Measurements from ENCODE around the gene FGF9. TPM values are rescaled to one million over a fixed set of nuclear protein-coding genes. Genes with fewer than 3 reads are reported as not detected.
A peak's percentile ranks its signal among the peaks of the same experiment; 100 is the strongest.

FGF9 gene
- total and polyA plus RNA-seq, 7 experiments from 2014 or later, result 0.19 to 5.6 (median 2.0) TPM

DNA sequence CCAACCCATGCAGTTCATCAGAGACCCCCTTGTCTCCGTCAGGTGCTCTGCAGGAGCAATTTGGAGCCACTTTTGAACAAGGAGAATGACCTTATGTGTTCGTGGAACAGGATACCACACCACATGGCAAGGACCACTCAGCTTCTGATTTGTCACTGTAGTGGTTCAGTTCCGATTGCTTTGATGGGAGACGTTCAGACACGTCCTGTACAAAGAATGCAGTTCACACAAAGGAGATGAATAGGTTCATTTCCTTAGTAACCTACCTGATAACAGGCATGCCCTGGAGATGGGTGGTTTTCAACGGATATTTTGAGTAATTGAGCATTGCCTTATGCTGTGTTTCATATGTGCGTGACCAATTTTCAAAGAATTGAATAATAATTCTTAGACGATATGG is 17.2 kb downstream of the FGF9 start:
- DNase-seq (no peak), ATAC-seq (no peak)
- CTCF ChIA-PET, result no interaction called here
- peaks cover 0 to 13% (median 7%) of the 10 kb centered on the region in 5 donors for H3K27me3 Mint-ChIP-seq
- intact Hi-C loops (cut with micrococcal nuclease), result no loop called here
- no peaks in the 10 kb centered on the region for H3K36me3 ChIP-seq (ENCODE audit: control insufficient read depth in 2 of 3, insufficient read depth in 3 of 3, low read length in 3 of 3)
- H3K9me3 ChIP-seq (ENCODE audit: control insufficient read depth in 2 of 3, low read length in 3 of 3), result no peaks in the 10 kb centered on the region
- H3K36me3 Mint-ChIP-seq, result peaks cover 0 to 21% (median 4%) of the 10 kb centered on the region in 5 donors
- no peak overlapping the region for H3K27ac Mint-ChIP-seq
- POLR2A ChIA-PET, result no interaction called here
- no peaks in the 10 kb centered on the region for H3K27me3 ChIP-seq (ENCODE audit: control insufficient read depth in 2 of 2, insufficient read depth in 2 of 2, low read length in 2 of 2)
- H3K4me3 ChIP-seq (ENCODE audit: low read length), result no peak overlapping the region
- no peaks in the 10 kb centered on the region for H3K4me1 ChIP-seq (ENCODE audit: control insufficient read depth in 2 of 2, insufficient read depth in 2 of 2, low read length in 2 of 2)
- H3K27ac ChIP-seq (ENCODE audit: low read depth, low read length), result no peak overlapping the region
- peaks cover 0 to 6% (median 0%) of the 10 kb centered on the region in 7 donors for H3K4me1 Mint-ChIP-seq
- no peak overlapping the region for H3K4me3 Mint-ChIP-seq
- peaks cover 0 to 2% (median 0%) of the 10 kb centered on the region in 11 donors for H3K9me3 Mint-ChIP-seq

- H3K36me3 ChIP-seq (ENCODE audit: control insufficient read depth in 2 of 3, insufficient read depth in 3 of 3, low read length in 3 of 3), result no peaks in the 10 kb centered on the region
- no peaks in the 10 kb centered on the region for H3K27me3 ChIP-seq (ENCODE audit: control insufficient read depth in 2 of 2, insufficient read depth in 2 of 2, low read length in 2 of 2)
- Mint-ChIP-seq H3K4me3 (no peak overlapping the region), H3K4me1 (peaks cover 0 to 6% (median 0%) of the 10 kb centered on the region in 7 donors), H3K27ac (no peak overlapping the region), H3K9me3 (peaks cover 0 to 2% (median 0%) of the 10 kb centered on the region in 11 donors), H3K36me3 (peaks cover 0 to 16% (median 4%) of the 10 kb centered on the region in 5 donors), H3K27me3 (peaks cover 7 to 15% (median 10%) of the 10 kb centered on the region in 5 donors)
- POLR2A ChIA-PET, result no interaction called here
- ATAC-seq (no peak), DNase-seq (no peak)
- H3K4me3 ChIP-seq (ENCODE audit: low read length), result no peak overlapping the region
- intact Hi-C loops (cut with micrococcal nuclease), result no loop called here
- H3K27ac ChIP-seq (ENCODE audit: low read depth, low read length), result no peak overlapping the region
- CTCF ChIA-PET, result no interaction called here
- H3K4me1 ChIP-seq (ENCODE audit: control insufficient read depth in 2 of 2, insufficient read depth in 2 of 2, low read length in 2 of 2), result no peaks in the 10 kb centered on the region
- H3K9me3 ChIP-seq (ENCODE audit: control insufficient read depth in 2 of 3, low read length in 3 of 3), result no peaks in the 10 kb centered on the region
Measured at GRCh38 chr13:21689097-21689496, 18.2 kb downstream of the FGF9 start.

DNA sequence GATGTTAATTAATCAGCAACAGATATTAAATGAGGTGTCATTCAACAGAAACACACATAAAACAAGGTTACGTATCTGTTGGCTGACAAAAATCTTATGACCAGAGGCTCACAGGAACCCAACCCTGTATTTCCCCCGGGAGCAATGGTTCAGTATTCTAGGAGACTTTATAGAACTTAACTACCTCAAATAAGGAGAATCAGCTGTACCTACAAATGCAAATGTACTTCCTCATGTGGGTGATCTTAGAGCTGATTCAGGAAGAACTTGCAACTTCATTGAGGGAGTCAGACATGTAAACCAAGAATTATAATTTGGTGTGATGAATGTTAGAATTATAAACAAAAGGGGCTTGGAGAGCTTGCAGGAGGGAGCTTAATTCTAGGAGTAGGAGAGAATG is 20.1 kb downstream of the FGF9 start:
- H3K27ac Mint-ChIP-seq, result no peak overlapping the region
- H3K9me3 Mint-ChIP-seq, result peaks cover 0 to 2% (median 0%) of the 10 kb centered on the region in 11 donors
- H3K27me3 Mint-ChIP-seq, result peaks cover 7 to 15% (median 8%) of the 10 kb centered on the region in 5 donors
- peaks cover 0 to 6% (median 0%) of the 10 kb centered on the region in 7 donors for H3K4me1 Mint-ChIP-seq
- no peaks in the 10 kb centered on the region for H3K9me3 ChIP-seq (ENCODE audit: control insufficient read depth in 2 of 3, low read length in 3 of 3)
- intact Hi-C loops (cut with micrococcal nuclease), result no loop called here
- H3K27me3 ChIP-seq (ENCODE audit: control insufficient read depth in 2 of 2, insufficient read depth in 2 of 2, low read length in 2 of 2), result no peaks in the 10 kb centered on the region
- no peak overlapping the region for H3K4me3 ChIP-seq (ENCODE audit: low read length)
- ATAC-seq, result no peak
- H3K36me3 ChIP-seq (ENCODE audit: control insufficient read depth in 2 of 3, insufficient read depth in 3 of 3, low read length in 3 of 3), result no peaks in the 10 kb centered on the region
- ChIA-PET CTCF (no interaction called here), POLR2A (no interaction called here)
- H3K4me3 Mint-ChIP-seq, result no peak overlapping the region
- no peaks in the 10 kb centered on the region for H3K4me1 ChIP-seq (ENCODE audit: control insufficient read depth in 2 of 2, insufficient read depth in 2 of 2, low read length in 2 of 2)
- DNase-seq, result no peak
- peaks cover 0 to 9% (median 4%) of the 10 kb centered on the region in 5 donors for H3K36me3 Mint-ChIP-seq
- no peak overlapping the region for H3K27ac ChIP-seq (ENCODE audit: low read depth, low read length)

DNA sequence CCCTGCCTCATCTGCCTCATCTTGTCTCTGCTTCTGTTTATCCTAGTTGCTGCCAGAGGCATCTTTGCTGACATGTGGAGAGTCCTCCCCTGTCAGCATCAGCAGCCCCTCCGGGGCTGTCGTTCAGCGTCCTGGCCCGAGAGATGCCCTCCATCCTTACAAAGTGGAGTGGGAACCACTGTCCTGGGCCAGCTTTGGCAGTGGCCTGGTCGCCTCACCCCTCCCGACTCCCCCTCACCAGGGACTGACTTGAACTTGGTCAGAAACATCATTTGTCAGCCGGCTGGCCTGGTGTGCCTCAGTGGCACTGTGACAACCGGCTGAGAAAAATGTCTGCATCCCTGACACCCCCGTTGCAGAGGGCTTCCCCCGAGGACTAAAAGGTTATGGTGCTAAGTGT is 20.6 kb downstream of the FGF9 start:
- no peak for ATAC-seq
- peaks cover 0 to 2% (median 0%) of the 10 kb centered on the region in 11 donors for H3K9me3 Mint-ChIP-seq
- Histone ChIP-seq H3K27me3 (ENCODE audit: control insufficient read depth in 2 of 2, insufficient read depth in 2 of 2, low read length in 2 of 2) (no peaks in the 10 kb centered on the region), H3K9me3 (ENCODE audit: control insufficient read depth in 2 of 3, low read length in 3 of 3) (no peaks in the 10 kb centered on the region), H3K36me3 (ENCODE audit: control insufficient read depth in 2 of 3, insufficient read depth in 3 of 3, low read length in 3 of 3) (no peaks in the 10 kb centered on the region), H3K4me1 (ENCODE audit: control insufficient read depth in 2 of 2, insufficient read depth in 2 of 2, low read length in 2 of 2) (no peaks in the 10 kb centered on the region), H3K4me3 (ENCODE audit: low read length) (no peak overlapping the region), H3K27ac (ENCODE audit: low read depth, low read length) (no peak overlapping the region)
- no peak overlapping the region for H3K27ac Mint-ChIP-seq
- POLR2A ChIA-PET, result no interaction called here
- intact Hi-C loops (cut with micrococcal nuclease), result no loop called here
- H3K27me3 Mint-ChIP-seq, result peaks cover 7 to 15% (median 8%) of the 10 kb centered on the region in 5 donors
- peaks cover 0 to 9% (median 4%) of the 10 kb centered on the region in 5 donors for H3K36me3 Mint-ChIP-seq
- no peak for DNase-seq
- H3K4me3 Mint-ChIP-seq, result no peak overlapping the region
- CTCF ChIA-PET, result no interaction called here
- peaks cover 0 to 6% (median 0%) of the 10 kb centered on the region in 7 donors for H3K4me1 Mint-ChIP-seq

DNA sequence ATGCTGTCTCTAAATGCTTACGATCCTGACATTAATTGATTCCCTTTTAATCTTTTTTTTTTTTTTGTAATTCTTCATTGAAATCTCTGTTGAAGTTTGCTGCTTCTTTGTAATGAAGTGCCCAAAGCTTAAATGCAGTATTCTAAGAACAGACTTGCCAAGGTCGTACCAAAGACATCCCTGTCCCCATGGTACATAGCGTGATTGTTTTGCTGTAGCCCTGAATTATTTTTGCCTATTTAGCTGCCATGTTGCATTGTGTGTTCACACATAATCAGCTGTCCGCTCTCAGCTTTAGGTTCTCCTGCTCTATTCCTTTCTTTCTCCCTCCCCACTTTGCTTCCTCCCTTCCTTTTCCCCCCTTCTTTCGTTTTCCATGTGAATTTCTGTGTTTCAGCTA is 21.1 kb downstream of the FGF9 start:
- Mint-ChIP-seq H3K27ac (no peak overlapping the region), H3K9me3 (peaks cover 0 to 2% (median 0%) of the 10 kb centered on the region in 11 donors), H3K36me3 (peaks cover 0 to 9% (median 4%) of the 10 kb centered on the region in 5 donors), H3K4me1 (peaks cover 0 to 1% (median 0%) of the 10 kb centered on the region in 7 donors), H3K27me3 (peaks cover 7 to 15% (median 8%) of the 10 kb centered on the region in 5 donors), H3K4me3 (no peak overlapping the region)
- DNase-seq (no peak), ATAC-seq (no peak)
- Histone ChIP-seq H3K4me3 (ENCODE audit: low read length) (no peak overlapping the region), H3K4me1 (ENCODE audit: control insufficient read depth in 2 of 2, insufficient read depth in 2 of 2, low read length in 2 of 2) (no peaks in the 10 kb centered on the region), H3K36me3 (ENCODE audit: control insufficient read depth in 2 of 3, insufficient read depth in 3 of 3, low read length in 3 of 3) (no peaks in the 10 kb centered on the region), H3K9me3 (ENCODE audit: control insufficient read depth in 2 of 3, low read length in 3 of 3) (no peaks in the 10 kb centered on the region), H3K27ac (ENCODE audit: low read depth, low read length) (no peak overlapping the region), H3K27me3 (ENCODE audit: control insufficient read depth in 2 of 2, insufficient read depth in 2 of 2, low read length in 2 of 2) (no peaks in the 10 kb centered on the region)
- ChIA-PET CTCF (no interaction called here), POLR2A (no interaction called here)
- intact Hi-C loops (cut with micrococcal nuclease), result no loop called here

GRCh38 chr13:21694831-21695230 is 24.0 kb downstream of the FGF9 start:
- Mint-ChIP-seq H3K4me1 (no peaks in the 10 kb centered on the region), H3K9me3 (peaks cover 0 to 2% (median 0%) of the 10 kb centered on the region in 11 donors), H3K36me3 (peaks cover 0 to 9% (median 4%) of the 10 kb centered on the region in 5 donors), H3K27me3 (peaks cover 7 to 15% (median 8%) of the 10 kb centered on the region in 5 donors), H3K4me3 (no peak overlapping the region), H3K27ac (peak overlapping the region in 1 of 9 donors; percentile 50)
- H3K9me3 ChIP-seq (ENCODE audit: control insufficient read depth in 2 of 3, low read length in 3 of 3), result no peaks in the 10 kb centered on the region
- CTCF ChIA-PET, result interaction anchor here (0.7 kb wide), 1 partner anchor 14 kb away, joined by 4 read pairs; no protein-coding TSS in a partner anchor
- POLR2A ChIA-PET, result no interaction called here
- H3K4me1 ChIP-seq (ENCODE audit: control insufficient read depth in 2 of 2, insufficient read depth in 2 of 2, low read length in 2 of 2), result no peaks in the 10 kb centered on the region
- no peak for DNase-seq
- intact Hi-C loops (cut with micrococcal nuclease), result no loop called here
- H3K36me3 ChIP-seq (ENCODE audit: control insufficient read depth in 2 of 3, insufficient read depth in 3 of 3, low read length in 3 of 3), result no peaks in the 10 kb centered on the region
- no peak overlapping the region for H3K27ac ChIP-seq (ENCODE audit: low read depth, low read length)
- no peaks in the 10 kb centered on the region for H3K27me3 ChIP-seq (ENCODE audit: control insufficient read depth in 2 of 2, insufficient read depth in 2 of 2, low read length in 2 of 2)
- no peak overlapping the region for H3K4me3 ChIP-seq (ENCODE audit: low read length)
- no peak for ATAC-seq

GRCh38 chr13:21695546-21695945 is 24.7 kb downstream of the FGF9 start:
- no peaks in the 10 kb centered on the region for H3K4me1 Mint-ChIP-seq
- DNase-seq, result no peak
- H3K9me3 Mint-ChIP-seq, result peaks cover 0 to 2% (median 0%) of the 10 kb centered on the region in 11 donors
- peaks cover 0 to 4% (median 0%) of the 10 kb centered on the region in 5 donors for H3K36me3 Mint-ChIP-seq
- POLR2A ChIA-PET, result no interaction called here
- H3K27me3 ChIP-seq (ENCODE audit: control insufficient read depth in 2 of 2, insufficient read depth in 2 of 2, low read length in 2 of 2), result no peaks in the 10 kb centered on the region
- no peak overlapping the region for H3K4me3 Mint-ChIP-seq
- H3K27ac Mint-ChIP-seq, result no peak overlapping the region
- intact Hi-C loops (cut with micrococcal nuclease), result no loop called here
- ATAC-seq, result no peak
- no peaks in the 10 kb centered on the region for H3K4me1 ChIP-seq (ENCODE audit: control insufficient read depth in 2 of 2, insufficient read depth in 2 of 2, low read length in 2 of 2)
- H3K27ac ChIP-seq (ENCODE audit: low read depth, low read length), result no peak overlapping the region
- no peaks in the 10 kb centered on the region for H3K9me3 ChIP-seq (ENCODE audit: control insufficient read depth in 2 of 3, low read length in 3 of 3)
- CTCF ChIA-PET, result no interaction called here
- no peak overlapping the region for H3K4me3 ChIP-seq (ENCODE audit: low read length)
- H3K27me3 Mint-ChIP-seq, result peaks cover 3 to 15% (median 7%) of the 10 kb centered on the region in 5 donors
- no peaks in the 10 kb centered on the region for H3K36me3 ChIP-seq (ENCODE audit: control insufficient read depth in 2 of 3, insufficient read depth in 3 of 3, low read length in 3 of 3)

All from naive thymus-derived CD4-positive, alpha-beta T cell (primary cell).